ENCODE measurements around the gene PSME3.
"Not testable (repeated sequence)": the region's sequence is repeated elsewhere in the genome, so short reads cannot be mapped to it uniquely, and the experiment has no call there.

PSME3 gene

DNA sequence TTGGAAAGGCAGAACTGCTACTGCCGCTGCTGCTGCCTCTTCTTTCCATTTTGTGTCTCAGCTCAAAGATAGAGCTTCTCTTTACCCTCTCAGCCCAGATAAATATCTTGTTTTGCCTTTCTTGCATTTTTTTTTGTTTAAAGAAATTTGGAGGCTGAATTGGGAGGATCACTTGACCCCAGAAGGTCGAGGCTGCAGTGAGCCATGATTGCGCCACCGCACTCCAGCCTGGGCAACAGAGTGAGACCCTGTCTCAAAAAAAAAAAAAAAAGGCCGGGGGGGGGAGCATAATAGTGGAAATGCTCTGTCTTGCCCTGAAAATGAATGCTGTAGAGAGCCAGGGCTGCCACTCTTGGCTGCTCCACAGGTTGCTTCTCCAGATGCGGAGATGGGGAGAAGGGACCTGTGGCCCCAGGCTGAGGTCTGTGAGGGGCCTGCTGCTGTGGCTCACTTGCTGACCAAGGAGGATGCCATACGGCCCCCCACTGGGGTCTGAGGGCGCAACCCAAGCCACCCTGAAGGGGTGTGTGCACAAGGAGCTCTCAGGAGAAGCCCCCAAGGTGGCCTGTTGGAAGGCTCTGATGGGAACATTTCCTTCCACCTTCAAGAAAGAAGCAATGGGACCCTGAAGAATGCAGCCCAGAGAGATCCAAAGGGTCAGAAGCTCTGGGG is 45.9 kb downstream of the PSME3 start:
- no peak for DNase-seq

DNA sequence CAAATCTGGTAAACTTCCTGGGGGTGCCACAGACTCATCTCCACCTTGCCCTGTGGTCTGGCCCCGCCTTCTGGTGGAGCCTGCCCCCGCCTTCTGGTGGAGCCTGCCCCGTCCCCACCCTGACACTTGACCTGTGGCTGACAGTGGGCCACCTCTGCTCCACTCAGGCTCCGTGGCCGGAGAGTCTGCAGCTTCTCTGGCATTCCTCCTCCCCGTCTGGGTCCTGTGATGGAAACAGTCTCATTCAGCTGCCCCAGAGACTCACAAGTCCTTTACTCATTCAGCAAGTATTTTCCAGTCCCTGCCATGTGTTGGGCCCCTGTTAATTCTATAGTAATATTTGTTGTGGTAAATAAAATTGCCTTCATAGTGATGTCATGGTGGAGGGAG is 46.4 kb downstream of the PSME3 start:
- no peak for DNase-seq

DNA sequence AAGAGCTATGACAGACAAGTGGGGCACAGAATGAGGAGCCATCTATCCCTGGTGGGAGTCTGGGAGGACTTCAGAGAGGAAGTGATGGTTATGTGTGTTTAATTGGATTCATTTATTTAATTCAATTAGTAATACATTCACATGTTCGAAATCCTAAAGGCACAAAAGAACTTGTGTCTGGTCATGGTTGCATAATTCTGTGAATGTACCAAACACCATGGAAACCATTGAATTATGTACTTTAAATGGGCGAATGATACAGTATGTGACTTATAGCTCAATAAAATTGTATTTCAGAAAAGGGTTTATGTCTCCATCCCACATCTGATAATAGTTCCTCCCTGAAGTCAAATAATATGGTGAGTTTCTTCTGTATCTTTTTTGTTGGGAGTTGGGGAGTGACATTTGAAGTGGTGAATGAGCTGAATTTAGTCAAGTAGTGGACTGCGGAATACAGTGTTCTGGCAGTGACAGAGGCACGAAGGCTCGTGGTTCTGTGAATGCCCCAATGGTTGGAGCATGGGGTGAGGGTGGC is 47.6 kb downstream of the PSME3 start:
- DNase-seq, result no peak

DNA sequence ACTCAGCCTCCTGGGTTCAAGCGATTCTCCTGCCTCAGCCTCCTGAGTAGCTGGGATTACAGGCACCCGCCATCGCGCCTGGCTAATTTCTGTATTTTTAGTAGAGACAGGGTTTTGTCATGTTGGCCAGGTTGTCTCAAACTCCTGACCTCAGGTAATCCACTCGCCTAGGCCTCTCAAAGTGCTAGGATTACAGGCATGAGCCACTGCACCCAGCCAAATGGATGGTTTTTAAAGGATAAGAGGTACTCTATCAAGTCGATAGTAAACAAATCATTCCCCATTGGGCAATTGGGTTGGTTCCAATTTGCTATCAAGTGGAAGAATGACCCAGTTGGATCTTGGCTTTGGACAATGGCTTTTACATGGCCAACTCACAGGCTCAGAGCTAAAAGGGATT is 48.5 kb downstream of the PSME3 start:
- not testable (repeated sequence) for DNase-seq

DNA sequence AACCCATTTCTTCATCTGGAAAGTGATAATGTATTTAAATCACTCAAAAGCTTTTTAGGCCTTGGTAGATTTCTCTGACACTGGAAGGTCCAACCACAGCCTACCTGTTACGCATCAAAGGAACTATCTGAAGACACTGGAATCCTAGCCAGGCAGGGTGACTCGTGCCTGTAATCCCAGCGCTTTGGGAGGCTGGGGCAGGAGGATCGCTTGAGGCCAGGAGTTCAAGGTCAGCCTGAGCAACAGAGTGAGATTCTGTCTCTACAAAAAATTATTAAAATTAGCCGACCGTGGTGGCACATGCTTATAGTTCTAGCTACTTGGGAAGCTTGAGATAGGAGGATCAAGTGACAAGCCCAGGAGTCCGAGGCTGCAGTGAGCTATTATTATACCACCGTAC is 49.0 kb downstream of the PSME3 start:
- DNase-seq, result no peak

DNA sequence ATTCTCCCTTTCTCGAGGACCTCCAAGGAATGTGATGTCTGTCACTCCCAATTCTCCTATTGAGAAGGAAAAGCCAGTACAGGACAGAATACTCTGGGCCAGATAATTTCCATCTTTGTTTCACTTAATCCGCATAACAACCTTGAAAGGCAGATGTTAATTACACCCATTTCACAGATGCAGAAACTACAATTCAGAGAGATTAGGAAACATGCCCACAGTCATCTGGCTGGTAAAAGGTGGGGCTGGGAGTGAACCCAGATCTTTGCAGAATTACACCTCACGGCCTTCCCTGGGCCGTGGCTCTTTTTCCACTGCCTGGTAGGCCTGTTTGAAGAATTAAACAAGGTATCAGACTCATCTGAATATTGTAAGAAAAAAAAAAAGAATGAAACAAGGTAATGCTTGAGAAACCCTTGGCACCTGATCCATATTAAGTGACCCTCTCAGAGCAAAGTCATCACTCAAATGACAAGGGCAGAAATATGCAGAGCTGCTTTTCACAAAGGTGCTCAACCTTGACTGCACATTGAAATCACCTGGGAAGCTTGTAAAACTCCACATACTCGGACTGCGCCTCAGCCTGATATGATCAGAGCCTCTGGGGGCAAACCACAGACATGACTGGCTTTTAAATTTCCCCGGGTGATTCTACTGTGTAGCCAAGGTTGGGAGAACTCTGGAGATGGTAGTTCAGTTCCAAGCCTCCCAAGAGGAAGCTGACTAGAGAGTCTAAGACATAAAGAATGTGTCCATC is 50.8 kb downstream of the PSME3 start:
- DNase-seq, result no peak

DNA sequence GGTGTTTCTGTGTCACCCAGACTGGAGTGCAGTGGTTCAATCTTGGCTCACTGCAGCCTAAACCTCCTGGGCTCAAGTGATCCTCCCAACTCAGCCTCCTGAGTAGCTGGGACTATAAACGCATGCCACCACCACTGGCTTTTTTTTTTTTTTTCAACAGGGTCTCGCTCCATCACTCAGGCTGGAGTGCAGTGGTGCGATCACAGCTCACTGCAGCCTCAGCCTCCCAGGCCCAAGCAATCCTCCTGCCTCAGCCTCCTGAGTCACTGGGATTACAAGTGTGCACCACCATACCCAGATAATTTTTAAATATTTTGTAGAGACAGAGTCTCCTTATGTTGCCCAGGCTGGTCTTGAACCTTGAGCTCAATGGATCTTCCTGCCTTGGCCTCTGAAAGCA is 52.6 kb downstream of the PSME3 start:
- DNase-seq, result not testable (repeated sequence)

DNA sequence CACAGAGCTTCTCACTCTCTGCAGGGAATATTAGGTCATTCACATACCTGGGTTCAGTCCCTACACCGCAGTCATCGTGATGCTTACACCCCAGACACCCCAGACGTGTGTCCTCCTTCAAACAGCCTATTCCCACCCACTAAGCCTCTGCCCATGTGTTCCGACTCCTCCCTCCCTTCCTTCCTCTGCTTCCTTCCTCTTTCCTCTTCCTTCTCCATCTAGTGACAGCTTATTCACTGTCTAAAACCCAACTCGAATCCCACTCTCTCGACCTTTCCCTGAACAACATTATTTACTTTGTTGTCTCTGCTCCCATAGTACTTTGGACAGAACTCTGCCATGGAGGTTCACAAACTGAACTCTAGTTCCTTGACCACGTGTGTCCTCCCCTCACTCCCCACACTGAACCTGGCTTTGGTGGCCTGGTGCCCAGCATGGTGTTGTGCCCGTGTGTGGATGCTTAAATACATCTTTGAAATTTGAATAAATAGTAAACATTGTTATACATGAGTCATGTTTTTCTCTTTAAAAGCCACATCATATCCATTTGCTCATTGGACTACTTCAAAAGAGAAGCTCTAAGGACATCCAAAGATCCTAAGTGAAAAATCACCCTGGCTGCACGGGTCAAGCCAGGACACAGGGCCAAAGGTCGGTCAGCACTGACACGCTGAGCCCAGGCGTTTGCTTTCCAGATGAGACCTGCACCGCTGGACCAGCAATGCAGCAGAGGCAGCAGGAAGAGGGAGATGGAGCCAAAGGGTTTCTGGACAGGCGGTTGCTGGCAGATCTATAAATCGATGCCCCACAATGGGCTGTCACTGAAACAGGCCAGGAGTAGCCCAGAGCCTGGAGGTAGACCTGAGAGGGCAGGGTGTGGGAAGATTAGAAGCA is 53.3 kb downstream of the PSME3 start:
- DNase-seq, result no peak

DNA sequence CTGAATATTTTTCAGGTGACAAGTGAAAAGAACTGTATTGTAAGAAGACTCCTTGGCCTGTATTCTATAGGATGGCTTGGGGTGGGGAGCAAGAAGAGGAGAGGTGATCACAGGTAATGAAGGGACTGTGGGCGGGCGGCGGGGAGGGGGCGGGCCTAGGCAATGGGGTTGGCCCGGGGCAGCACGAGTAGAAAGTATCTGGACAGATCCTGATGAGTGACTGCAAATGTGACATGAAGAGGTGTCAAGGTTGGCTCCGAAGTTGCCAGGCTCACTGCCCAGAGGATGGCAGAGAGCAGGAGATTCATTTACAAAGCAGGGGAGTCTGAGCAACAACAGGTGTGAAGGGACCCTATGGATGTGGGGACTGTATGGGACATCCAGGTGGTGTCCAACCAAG is 56.6 kb downstream of the PSME3 start:
- no peak for DNase-seq

DNA sequence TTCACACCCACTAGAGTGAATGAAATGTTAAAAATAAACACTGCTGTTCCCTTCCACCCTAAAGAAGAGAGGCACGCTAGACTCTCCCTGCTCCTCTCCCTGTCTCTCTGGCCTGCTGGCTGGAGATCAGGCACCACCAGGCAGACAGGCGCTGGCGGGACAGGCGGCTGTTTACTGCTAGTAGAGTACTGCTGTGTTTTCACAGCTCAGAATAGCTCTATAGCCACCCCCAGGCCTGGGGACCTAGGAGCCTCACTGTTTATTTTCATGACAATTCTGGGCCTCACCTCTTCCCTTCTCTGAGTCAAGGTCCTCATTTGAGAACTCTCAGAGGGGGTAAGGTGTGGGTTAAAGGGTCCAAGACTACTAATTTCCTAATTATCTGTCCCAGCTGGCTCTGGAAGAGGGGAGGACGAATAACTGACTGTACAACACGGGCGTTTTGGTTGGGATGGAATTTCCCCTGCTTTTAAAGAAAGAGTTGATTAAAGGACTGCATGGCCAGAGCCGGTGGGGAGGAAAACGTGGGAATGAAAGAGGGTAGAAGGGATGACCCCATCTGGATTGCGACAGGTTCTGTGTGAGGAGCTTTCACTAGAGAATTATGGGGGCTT is 58.4 kb downstream of the PSME3 start:
- DNase-seq, result no peak

DNA sequence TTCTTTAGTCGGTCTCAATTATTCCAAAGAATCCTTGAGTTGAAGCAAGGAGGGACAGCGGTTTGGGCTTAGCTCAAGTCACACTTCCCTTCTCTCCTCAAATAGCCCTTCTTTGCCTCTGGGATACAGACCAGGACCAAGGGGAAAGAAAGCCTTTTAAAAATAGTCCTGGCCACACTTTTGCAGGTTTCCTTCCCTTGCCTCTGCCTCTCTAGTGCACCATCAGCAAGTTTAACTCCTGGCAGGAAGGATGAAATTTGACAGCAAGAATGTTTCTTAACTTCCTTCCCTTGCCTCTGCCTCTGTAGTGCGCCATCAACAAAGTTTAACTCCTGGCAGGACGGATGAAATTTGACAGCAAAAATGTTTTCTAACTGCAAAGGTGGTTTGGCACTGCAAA is 60.2 kb downstream of the PSME3 start:
- DNase-seq, result no peak

All from activated naive CD4-positive, alpha-beta T cell (primary cell).